Measurements from ENCODE around the gene DMRTC2.

GRCh38 chr19:41859213-41859617, 14.4 kb downstream of the DMRTC2 start:
- TF ChIP-seq CTCF (IDR thresholded peaks at IDR 0.05) (no peak), POLR2A (IDR thresholded peaks at IDR 0.05) (no peak)
